Endothelial cell of umbilical vein (primary cell): Measurements from ENCODE around the gene GFAP. TPM values are rescaled to one million over a fixed set of nuclear protein-coding genes. Genes with fewer than 3 reads are reported as not detected.

ENCODE experiments used
- BruUV-seq: library from RNA; stranded (reverse); fragments of 400-500 nt; replicated peaks from 2 replicates; lab custom pipeline; 2021; lab: Mats Ljungman, UMichigan
- CTCF ChIA-PET: fragments of 300-600, 350-600 bp; sonication (Branson Sonifier 250); formaldehyde crosslinking; loops from one replicate; lab custom pipeline; 2021; ENCODE audit warnings: antibody characterized with exemption, inconsistent platforms; lab: Charles Lee
- POLR2A ChIA-PET: fragments of 300-600, 350-600 bp; sonication (Branson Sonifier 250); formaldehyde crosslinking; loops from one replicate; lab custom pipeline; 2021; ENCODE audit warnings: antibody characterized with exemption, inconsistent platforms; lab: Charles Lee
- DNase-seq: peaks from one replicate; pipeline ENCODE4 v3.0.0-alpha.2; 2011; ENCODE audit warnings: low read depth, low spot score
- FAIRE-seq: peaks from 2 replicates; lab custom pipeline; 2011; peaks lifted over from hg19 to GRCh38; lab: Jason Lieb, UNC
- H2AFZ ChIP-seq: 2 replicates; pipeline ENCODE4 v1.6.0; 2012; ENCODE audit warnings: low read depth, low read length, control low read depth, inconsistent platforms
- H3K27ac ChIP-seq: 2 replicates; pipeline ENCODE4 v1.5.1; 2011; ENCODE audit warnings: low read depth, mild to moderate bottlenecking, control low read depth, low read length, moderate library complexity; ENCODE audit not compliant: insufficient read depth
- H3K27me3 ChIP-seq, 2 experiments: 2 replicates each; pipeline versions ENCODE4 v1.6.0 to v1.6.1; 2011; ENCODE audit warnings: low read length in 2 of 2, mixed read lengths in 1 of 2; ENCODE audit not compliant: control insufficient read depth in 2 of 2, insufficient read depth in 2 of 2
- H3K36me3 ChIP-seq, 2 experiments: 2 replicates in 1 of 2; 3 replicates in 1 of 2; pipeline ENCODE4 v1.5.1; 2011; ENCODE audit warnings: low read length in 2 of 2, mild to moderate bottlenecking in 1 of 2, moderate library complexity in 1 of 2; ENCODE audit not compliant: control insufficient read depth in 2 of 2, insufficient read depth in 2 of 2; ENCODE audit errors: extremely low read depth in 1 of 2
- H3K4me1 ChIP-seq: 3 replicates; pipeline ENCODE4 v1.5.1; 2011; ENCODE audit warnings: mild to moderate bottlenecking, low read length; ENCODE audit not compliant: control insufficient read depth, insufficient read depth; ENCODE audit errors: extremely low read depth
- H3K4me2 ChIP-seq: 2 replicates; pipeline ENCODE4 v1.6.1; 2011; ENCODE audit warnings: low read length, control low read depth, mixed read lengths; ENCODE audit not compliant: insufficient read depth
- H3K4me3 ChIP-seq, 3 experiments: fragments of 200-600 bp in 1 of 3; sonication (generic), shearing (Covaris generic) in 1 of 3; replicated peaks in 1 of 3; 2 replicates each; pipeline ENCODE4 v1.5.1; 2011 to 2016; ENCODE audit warnings: control low read depth in 3 of 3, low read length in 3 of 3, mild to moderate bottlenecking in 2 of 3, inconsistent platforms in 1 of 3, low read depth in 1 of 3, moderate library complexity in 1 of 3; ENCODE audit not compliant: insufficient read depth in 1 of 3
- H3K79me2 ChIP-seq: 2 replicates; pipeline ENCODE4 v1.6.0; 2012; ENCODE audit warnings: low read length, inconsistent platforms; ENCODE audit not compliant: control insufficient read depth, insufficient read depth
- H3K9ac ChIP-seq: replicated peaks from 2 replicates; pipeline ENCODE3; 2011; ENCODE audit warnings: low read length, control low read depth; ENCODE audit not compliant: insufficient read depth; ENCODE audit errors: extremely low read depth
- H3K9me1 ChIP-seq: replicated peaks from 3 replicates; pipeline ENCODE4 v1.6.0; 2011; ENCODE audit warnings: mild to moderate bottlenecking, low read length; ENCODE audit not compliant: control insufficient read depth, insufficient read depth; ENCODE audit errors: extremely low read depth
- H3K9me3 ChIP-seq: replicated peaks from 2 replicates; pipeline ENCODE4 v1.5.1; 2012; ENCODE audit warnings: low read length, inconsistent platforms; ENCODE audit not compliant: control insufficient read depth, insufficient read depth
- H4K20me1 ChIP-seq: replicated peaks from 2 replicates; pipeline ENCODE3; 2011; ENCODE audit warnings: mild to moderate bottlenecking, low read length; ENCODE audit not compliant: control insufficient read depth, insufficient read depth; ENCODE audit errors: extremely low read depth
- CTCF ChIP-seq, 2 donors: IDR thresholded peaks; 1 replicate in 1 of 2; 2 replicates in 1 of 2; pipeline ENCODE4 v1.5.1; 2011; ENCODE audit warnings: low read length in 2 of 2, mild to moderate bottlenecking in 2 of 2, moderate library complexity in 2 of 2, control low read depth in 1 of 2, inconsistent platforms in 1 of 2, low read depth in 1 of 2; ENCODE audit not compliant: insufficient read depth in 1 of 2; ENCODE audit errors: extremely low read depth in 1 of 2
- EZH2 ChIP-seq: IDR thresholded peaks from 2 replicates; pipeline ENCODE4 v1.6.1; 2012; ENCODE audit warnings: borderline replicate concordance, low read depth, mild to moderate bottlenecking, moderate library complexity, low read length, inconsistent platforms; ENCODE audit not compliant: severe bottlenecking
- FOS ChIP-seq: IDR thresholded peaks from 2 replicates; pipeline ENCODE4 v1.6.1; 2011; ENCODE audit warnings: mild to moderate bottlenecking, low read length, moderate library complexity, borderline replicate concordance; ENCODE audit not compliant: insufficient read depth
- GATA2 ChIP-seq: IDR thresholded peaks from 2 replicates; pipeline ENCODE4 v1.7.0; 2011; ENCODE audit warnings: low read depth, mild to moderate bottlenecking, moderate library complexity, mixed read lengths, low read length; ENCODE audit not compliant: insufficient read length, insufficient read depth
- JUN ChIP-seq: IDR thresholded peaks from 2 replicates; pipeline ENCODE4 v1.6.1; 2011; ENCODE audit warnings: borderline replicate concordance, low read depth; ENCODE audit not compliant: insufficient read length, insufficient read depth
- MAX ChIP-seq: IDR thresholded peaks from 2 replicates; pipeline ENCODE4 v1.6.1; 2011; ENCODE audit not compliant: insufficient read depth, insufficient read length
- MYC ChIP-seq: IDR thresholded peaks from one replicate; pipeline ENCODE4 v1.6.1; 2011; ENCODE audit warnings: mild to moderate bottlenecking, low read depth, low read length
- POLR2A ChIP-seq: IDR thresholded peaks from 2 replicates; pipeline ENCODE4 v1.6.1; 2012; ENCODE audit warnings: low read depth, mild to moderate bottlenecking, control low read depth, low read length
- POLR2AphosphoS5 ChIP-seq: IDR thresholded peaks from 2 replicates; pipeline ENCODE4 v1.6.1; 2012; ENCODE audit warnings: low read depth, mild to moderate bottlenecking, control low read depth, low read length, moderate library complexity; ENCODE audit not compliant: insufficient read depth
- dilution Hi-C: fragments of 300-500 bp; cut with MboI; formaldehyde crosslinking; loops from one replicate; pipeline ENCODE4 v1.15.0; 2019; ENCODE audit warnings: low sequenced_read_pairs; ENCODE audit not compliant: extremely low pct_ligation_motif_present
- intact Hi-C: fragments of 100-400 bp; cut with micrococcal nuclease; formaldehyde crosslinking; loops from one replicate; pipeline ENCODE4 v1.10.0; 2022
- polyA plus RNA-seq, 4 experiments: library from polyadenylated mRNA; depleted of rRNA in 3 of 4; stranded (reverse) in 3 of 4; unstranded in 1 of 4; fragments of >200 nt; gene quantifications; 2 replicates each; pipeline versions ENCODE4 v1.2.1 to v1.2.3, GENCODE V29; 2011 to 2012; ENCODE audit warnings: missing spikeins in 1 of 4
- total RNA-seq: library from RNA; stranded (reverse); gene quantifications from 2 replicates; pipeline ENCODE4 v1.2.3, GENCODE V29; 2021

GFAP gene
- total and polyA plus RNA-seq, 2 donors (not counting 3 experiments of a cell fraction or from before 2014, with no cell fraction given), result 0.07 to 0.42 TPM

DNA sequence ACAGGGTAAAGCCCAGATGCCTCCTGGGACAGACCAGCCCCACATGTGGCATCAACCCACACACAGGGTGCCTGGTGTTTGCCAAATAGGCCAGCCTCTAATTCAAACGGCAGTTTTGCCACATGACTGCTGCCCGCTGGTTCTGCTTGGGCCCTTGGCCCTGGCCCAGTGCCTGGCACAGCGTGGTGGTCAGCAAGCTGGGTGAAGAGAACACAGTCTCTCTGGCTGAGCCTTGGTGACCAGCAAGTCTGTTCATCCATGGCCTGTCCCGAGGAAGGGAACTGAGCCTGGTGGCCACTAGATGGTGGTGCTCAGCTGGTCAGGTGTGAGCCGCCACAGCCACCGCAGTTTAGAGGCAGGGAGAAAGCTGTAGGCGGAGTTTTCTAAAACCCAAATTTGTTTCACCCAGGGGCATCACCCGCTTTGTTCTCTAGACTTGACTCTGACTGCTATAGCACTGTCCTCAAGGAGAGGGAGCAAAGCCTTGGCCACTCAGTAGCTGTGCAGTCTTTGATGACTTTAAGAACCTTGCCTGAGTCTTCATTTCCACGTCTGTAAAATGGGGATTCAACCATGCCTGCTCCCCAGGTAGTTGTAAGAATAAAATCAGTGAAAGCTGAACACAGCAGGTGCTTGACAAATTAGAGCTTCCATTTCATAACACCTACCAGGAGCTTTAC is 4.7 kb upstream of the GFAP start:
- Histone ChIP-seq H4K20me1 (no peaks in the 10 kb centered on the region), H3K79me2 (no peaks in the 10 kb centered on the region), H3K4me1 (peaks cover 8% of the 10 kb centered on the region), H3K4me2 (no peak overlapping the region), H3K27ac (no peak overlapping the region), H3K36me3 (no peaks in the 10 kb centered on the region), H3K4me3 (no peak overlapping the region), H3K9me3 (no peaks in the 10 kb centered on the region), H3K9me1 (no peaks in the 10 kb centered on the region), H3K9ac (no peak overlapping the region), H3K27me3 (peaks cover 0 to 11% of the 10 kb centered on the region in 2 experiments), H2AFZ (no peak overlapping the region)
- CTCF ChIA-PET, result interaction anchor here (0.6 to 9.9 kb wide), 55 partner anchors 9 to 586 kb away, joined by 3 to 331 read pairs (median 5); partner anchors contain the start of genes ACBD4, DCAKD, EFTUD2 and NMT1
- peak; percentile 76 for DNase-seq
- FAIRE-seq, result peak; percentile 96
- intact Hi-C loops, result loop anchor here (1.0 kb wide), 4 partner anchors 19 to 213 kb away; no protein-coding TSS in a partner anchor
- POLR2A ChIA-PET, result no interaction called here
- no TSS peak for BruUV-seq
- no peak for TF ChIP-seq MYC
- peak; percentile 75 to 84 for TF ChIP-seq CTCF (IDR thresholded peaks at IDR 0.05; ENCODE audit: extremely low read depth in 1 of 2, insufficient read depth in 1 of 2, low read depth in 1 of 2, low read length in 2 of 2)
- no peak for TF ChIP-seq MAX
- dilution Hi-C loops, result no loop called here

- H3K4me3 ChIP-seq, result no peak overlapping the region
- dilution Hi-C loops (no loop called here), intact Hi-C loops (no loop called here)
- no TSS peak for BruUV-seq
- H3K9ac ChIP-seq, result no peak overlapping the region
- no peaks in the 10 kb centered on the region for H4K20me1 ChIP-seq
- ChIA-PET POLR2A (no interaction called here), CTCF (interaction anchor here (1.0 to 9.9 kb wide), 28 partner anchors 8 to 216 kb away, joined by 3 to 331 read pairs (median 8); partner anchors contain the start of genes ACBD4, DCAKD and EFTUD2)
- no peak for TF ChIP-seq EZH2
- no peak for TF ChIP-seq POLR2AphosphoS5
- TF ChIP-seq GATA2, result no peak
- TF ChIP-seq FOS, result no peak
- no peak for TF ChIP-seq MYC
- no peak for TF ChIP-seq MAX
- TF ChIP-seq CTCF (IDR thresholded peaks at IDR 0.05; ENCODE audit: extremely low read depth in 1 of 2, insufficient read depth in 1 of 2, low read depth in 1 of 2, low read length in 2 of 2), result no peak
- TF ChIP-seq JUN, result no peak
- TF ChIP-seq POLR2A, result no peak
- H3K4me2 ChIP-seq, result no peak overlapping the region
- DNase-seq, result no peak
- FAIRE-seq, result no peak
- no peaks in the 10 kb centered on the region for H3K79me2 ChIP-seq
- peaks cover 8% of the 10 kb centered on the region for H3K4me1 ChIP-seq
- H3K9me3 ChIP-seq, result no peaks in the 10 kb centered on the region
- H2AFZ ChIP-seq, result no peak overlapping the region
- H3K27me3 ChIP-seq, result peaks cover 0 to 11% of the 10 kb centered on the region in 2 experiments
- H3K27ac ChIP-seq, result no peak overlapping the region
- H3K36me3 ChIP-seq, result no peaks in the 10 kb centered on the region
- no peaks in the 10 kb centered on the region for H3K9me1 ChIP-seq
Observed at GRCh38 chr17:44919411-44919810, 4.1 kb upstream of the GFAP start.
